Adrenal gland (tissue), 5 donors: ENCODE results near the gene GCSAML.

Experiments used
- POLR2A ChIP-seq, 2 donors: fragments of 450-650 bp; IDR thresholded peaks; one replicate each; pipeline ENCODE4 v1.6.1; 2017; ENCODE audit warnings: antibody characterized with exemption in 2 of 2, mild to moderate bottlenecking in 2 of 2, moderate library complexity in 1 of 2
- TF ChIP-seq, protein P1 (sequence below), 6 experiments: fragments of 450-650 bp in 4 of 6; fragments of 200-600 bp in 2 of 6; sonication (generic) in 1 of 6; IDR thresholded peaks; 1 replicate in 5 of 6; 2 replicates in 1 of 6; pipeline versions ENCODE4 v1.5.1 to v1.8.0; 2016 to 2021; ENCODE audit warnings: antibody characterized with exemption in 6 of 6, mild to moderate bottlenecking in 2 of 6, moderate library complexity in 1 of 6
- donor health status: DM: no; HTN: no; CAD: no.

DNA sequence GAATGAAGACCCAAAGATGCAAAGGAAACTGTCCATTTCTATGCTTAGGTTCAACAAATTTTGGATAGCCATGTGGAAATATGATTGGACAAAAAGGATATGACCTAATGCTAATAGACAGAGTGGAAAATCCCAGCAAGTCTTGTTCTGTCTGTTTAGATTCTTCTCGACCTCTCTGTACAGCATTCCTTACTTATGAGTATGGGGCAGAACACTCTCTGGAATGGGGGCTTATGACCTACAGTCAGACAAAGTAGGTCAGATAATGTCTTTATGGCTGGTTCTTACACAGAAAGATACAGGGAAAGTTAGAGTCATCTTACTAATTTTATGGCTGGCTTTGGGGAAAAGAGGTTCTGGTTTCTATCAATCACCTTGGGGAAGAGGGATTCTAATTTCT is 2.8 kb downstream of the GCSAML start:
- TF ChIP-seq, protein P1, sequence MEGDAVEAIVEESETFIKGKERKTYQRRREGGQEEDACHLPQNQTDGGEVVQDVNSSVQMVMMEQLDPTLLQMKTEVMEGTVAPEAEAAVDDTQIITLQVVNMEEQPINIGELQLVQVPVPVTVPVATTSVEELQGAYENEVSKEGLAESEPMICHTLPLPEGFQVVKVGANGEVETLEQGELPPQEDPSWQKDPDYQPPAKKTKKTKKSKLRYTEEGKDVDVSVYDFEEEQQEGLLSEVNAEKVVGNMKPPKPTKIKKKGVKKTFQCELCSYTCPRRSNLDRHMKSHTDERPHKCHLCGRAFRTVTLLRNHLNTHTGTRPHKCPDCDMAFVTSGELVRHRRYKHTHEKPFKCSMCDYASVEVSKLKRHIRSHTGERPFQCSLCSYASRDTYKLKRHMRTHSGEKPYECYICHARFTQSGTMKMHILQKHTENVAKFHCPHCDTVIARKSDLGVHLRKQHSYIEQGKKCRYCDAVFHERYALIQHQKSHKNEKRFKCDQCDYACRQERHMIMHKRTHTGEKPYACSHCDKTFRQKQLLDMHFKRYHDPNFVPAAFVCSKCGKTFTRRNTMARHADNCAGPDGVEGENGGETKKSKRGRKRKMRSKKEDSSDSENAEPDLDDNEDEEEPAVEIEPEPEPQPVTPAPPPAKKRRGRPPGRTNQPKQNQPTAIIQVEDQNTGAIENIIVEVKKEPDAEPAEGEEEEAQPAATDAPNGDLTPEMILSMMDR (IDR thresholded peaks at IDR 0.05) = no peak
- no peak for TF ChIP-seq POLR2A (IDR thresholded peaks at IDR 0.05)
